ENCODE data around the gene STX1B. TPM values are rescaled to one million over a fixed set of nuclear protein-coding genes. Genes with fewer than 3 reads are reported as not detected.
"Not testable (repeated sequence)": the region's sequence is repeated elsewhere in the genome, so short reads cannot be mapped to it uniquely, and the experiment has no call there.

Gene STX1B
- total RNA-seq, 1 donor from 2014 or later: 0.92 TPM

DNA sequence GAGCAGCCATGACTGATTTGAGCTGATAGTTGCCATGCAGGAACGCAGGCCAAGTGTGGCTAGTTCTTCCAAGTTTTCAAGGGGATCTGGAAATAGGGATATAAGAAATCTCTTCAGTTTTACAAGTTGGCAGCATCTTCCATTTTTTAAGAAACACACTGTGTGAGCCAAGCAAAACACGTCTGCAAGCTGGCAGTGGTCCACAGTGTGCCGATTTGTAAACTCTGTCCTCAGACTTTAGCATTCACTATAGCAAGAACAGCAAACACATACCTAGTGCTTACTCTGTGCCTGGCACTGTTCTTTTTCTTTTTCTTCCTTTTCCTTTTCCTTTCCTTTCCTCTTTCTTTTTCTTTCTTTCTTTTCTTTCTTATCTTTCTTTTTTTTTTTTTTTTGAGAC, 58.7 kb downstream of the STX1B start:
- peak; percentile 67 for DNase-seq

DNA sequence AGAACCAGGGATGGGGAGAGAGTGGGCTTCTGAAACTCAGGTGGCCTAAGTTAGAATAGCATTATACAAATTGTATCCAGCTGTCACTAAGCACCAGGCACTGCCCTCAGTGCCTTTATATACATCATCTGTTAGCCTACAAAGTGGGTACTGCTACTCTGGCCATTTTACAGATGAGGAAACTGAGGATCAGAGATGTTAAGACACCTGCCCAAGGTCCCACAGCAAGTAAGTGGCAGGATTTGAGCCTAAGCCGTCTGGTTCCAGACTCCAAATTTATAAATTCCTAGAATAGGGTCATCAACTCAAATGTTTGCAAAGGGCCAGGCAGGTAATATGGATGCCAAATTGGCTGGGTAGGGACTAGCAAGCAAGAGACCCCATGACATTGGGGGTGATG, 59.2 kb downstream of the STX1B start:
- no peak for DNase-seq

DNA sequence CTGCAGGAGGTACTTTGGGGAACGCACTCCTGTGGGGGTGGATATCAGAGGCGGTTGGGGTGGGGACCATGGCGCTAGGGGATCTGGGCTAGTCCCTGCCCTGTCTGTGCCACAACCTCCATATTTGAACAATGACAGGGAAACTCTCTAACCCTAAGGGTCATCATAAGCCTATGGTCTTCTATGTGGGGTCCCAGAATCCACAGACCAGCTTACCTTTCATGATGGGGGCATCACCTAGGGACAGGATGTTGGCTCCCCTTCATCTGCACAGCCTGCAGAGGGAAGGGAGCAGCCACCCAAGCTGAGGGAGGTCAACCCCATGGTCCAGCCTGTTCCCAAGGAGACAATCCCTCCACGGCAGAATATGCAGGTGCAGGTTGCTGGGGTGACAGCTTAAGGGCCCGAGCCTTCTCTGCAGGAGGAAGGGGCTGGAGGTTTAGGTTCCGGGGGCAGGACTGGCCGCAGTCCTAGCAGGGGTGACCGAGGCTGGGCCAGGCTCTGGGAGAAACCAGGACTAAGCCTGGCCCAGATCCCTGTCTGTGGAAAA, 59.8 kb downstream of the STX1B start:
- no peak for DNase-seq

DNA sequence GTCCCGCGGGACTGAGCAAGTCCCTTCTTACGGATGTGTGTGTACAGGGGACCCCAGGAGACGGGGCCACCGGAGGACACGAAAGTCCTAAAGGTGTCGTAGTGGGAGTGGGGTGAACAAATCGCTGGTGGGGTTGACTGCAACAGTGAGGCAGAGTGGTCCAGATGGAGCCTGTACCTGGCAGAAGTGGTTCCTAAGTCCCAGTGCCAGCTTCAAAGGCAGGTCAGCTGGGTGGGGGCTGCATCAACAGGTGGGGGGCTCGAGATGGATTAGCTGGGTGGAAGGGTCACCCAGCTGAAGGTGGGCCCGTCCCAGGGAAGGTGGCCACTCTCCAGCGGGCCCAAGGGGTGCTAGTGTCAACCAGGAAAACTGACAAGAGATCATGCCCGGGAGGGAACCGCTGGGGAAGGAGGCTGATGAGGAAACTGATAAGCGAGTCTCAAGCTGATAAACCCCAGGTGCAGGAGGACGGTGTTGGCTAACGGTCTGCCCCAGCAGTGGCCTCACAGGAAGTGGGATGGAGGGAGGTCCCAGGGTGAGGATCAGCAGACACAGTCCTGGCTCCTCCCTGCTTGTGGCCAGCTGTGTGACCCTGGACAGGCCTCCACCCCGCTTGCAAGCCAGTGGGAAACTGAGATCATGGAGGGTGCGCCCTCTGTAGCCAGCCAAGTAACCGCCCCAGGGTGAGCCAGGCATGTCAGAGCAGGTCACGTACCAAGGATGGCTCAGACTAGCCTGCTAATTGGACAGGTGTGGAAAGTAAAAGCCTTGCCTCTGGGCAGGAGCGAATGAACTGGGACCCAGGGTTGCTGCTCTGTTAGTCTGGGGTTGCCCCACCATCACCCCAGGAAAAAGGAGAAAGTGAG, 60.6 kb downstream of the STX1B start:
- peak; percentile 68 for DNase-seq

DNA sequence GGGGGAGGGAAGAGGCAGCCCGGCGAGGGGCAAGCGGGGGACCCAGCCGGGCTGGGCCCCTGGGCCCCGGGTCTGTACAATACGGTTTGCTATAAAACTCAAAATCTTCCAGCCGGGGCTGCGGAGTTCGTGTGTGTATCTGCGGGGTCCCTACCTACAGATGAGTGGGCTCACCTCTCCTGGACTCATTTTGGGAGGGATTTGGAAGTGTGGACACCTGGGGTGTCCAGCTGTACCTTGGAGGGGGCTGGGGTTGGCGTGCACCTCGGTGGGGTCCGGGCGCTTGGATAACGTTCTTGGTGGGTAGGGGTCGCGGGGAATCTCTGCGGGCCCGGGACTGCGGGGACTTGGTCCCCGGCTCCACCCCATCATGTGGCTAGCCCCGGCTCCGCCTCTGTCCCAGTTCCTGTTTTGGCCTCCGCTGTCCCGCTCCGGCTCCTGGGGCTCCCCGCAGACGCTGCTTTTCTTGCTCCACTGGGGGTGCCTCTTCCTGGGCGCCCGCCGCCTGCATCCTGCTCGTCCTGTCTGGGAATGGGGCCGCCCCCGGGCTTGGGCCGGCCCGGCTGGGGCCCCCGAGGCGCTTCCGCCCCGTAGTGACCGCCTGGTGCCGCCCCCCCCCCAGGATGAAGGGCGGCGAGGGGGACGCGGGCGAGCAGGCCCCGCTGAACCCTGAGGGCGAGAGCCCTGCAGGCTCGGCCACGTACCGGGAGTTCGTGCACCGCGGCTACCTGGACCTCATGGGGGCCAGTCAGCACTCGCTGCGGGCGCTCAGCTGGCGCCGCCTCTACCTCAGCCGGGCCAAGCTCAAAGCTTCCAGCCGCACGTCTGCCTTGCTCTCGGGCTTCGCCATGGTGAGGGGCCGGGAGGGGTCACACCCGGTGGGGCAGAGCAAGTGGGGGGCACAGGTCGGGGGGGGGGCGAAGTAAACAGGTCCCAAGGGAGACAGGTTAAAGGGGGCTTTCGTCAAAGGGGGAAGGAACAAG, 61.5 kb downstream of the STX1B start, which contains the start of gene ORAI3:
TSS of gene ORAI3 (plus strand) at position 402 of the 983 bp plus-strand sequence. CDS start at position 624, 222 bp downstream.
- peak; percentile 81 for DNase-seq

DNA sequence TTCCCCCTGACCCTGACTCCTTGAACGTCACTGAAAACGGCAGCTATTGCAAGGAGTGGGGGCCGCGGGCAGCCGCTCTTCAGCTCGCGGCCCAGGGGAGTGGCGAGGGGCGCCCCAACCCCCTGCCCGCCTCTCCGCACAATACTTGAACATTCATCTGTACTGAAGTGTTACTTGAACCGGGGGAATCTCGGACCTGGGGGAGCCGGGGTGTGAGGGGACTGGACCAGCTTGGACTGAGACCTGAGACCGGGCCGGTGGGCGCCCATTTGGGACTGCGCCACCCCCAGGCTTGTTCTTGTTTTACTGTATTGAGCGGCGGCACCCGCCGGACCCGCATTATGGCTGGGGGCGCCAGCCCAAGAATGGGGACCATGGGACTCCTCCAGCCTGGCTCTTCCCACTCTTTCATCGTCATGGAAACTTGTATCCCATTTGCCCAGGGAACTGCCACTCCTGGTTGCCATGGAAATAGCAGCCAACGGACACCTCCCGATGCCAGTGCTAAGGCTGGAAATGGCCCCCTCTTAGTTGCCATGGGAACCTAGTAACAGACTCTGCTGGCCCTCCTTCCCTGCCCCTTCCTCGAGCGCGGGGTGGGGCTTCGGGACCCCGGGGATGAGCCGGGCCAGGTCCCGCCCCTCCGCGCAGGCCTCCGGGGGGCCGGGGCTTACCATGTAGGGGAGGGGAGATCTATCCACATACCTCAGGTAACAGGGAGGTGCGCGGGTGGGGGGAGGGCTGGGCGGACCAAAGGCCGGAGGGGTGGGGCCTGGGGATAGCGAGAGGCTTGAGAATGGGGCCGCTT, 62.4 kb downstream of the STX1B start:
- DNase-seq: peak; percentile 99

DNA sequence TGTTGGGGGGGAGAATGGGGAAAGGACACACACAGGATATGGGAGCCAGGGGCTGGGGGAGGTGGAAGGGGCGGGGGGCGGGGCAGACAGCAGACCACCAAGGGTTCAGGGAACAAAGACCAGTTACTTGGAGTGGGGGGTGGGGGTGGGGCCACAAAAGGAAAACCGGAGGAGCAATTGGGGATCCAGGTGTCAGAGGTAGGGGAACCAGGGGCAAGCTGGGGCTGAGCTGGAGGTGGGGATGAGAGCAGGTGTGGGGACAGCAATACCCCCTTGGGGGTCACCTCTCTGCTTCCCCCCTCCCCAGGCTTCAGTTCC, 62.9 kb downstream of the STX1B start:
- no peak for DNase-seq

DNA sequence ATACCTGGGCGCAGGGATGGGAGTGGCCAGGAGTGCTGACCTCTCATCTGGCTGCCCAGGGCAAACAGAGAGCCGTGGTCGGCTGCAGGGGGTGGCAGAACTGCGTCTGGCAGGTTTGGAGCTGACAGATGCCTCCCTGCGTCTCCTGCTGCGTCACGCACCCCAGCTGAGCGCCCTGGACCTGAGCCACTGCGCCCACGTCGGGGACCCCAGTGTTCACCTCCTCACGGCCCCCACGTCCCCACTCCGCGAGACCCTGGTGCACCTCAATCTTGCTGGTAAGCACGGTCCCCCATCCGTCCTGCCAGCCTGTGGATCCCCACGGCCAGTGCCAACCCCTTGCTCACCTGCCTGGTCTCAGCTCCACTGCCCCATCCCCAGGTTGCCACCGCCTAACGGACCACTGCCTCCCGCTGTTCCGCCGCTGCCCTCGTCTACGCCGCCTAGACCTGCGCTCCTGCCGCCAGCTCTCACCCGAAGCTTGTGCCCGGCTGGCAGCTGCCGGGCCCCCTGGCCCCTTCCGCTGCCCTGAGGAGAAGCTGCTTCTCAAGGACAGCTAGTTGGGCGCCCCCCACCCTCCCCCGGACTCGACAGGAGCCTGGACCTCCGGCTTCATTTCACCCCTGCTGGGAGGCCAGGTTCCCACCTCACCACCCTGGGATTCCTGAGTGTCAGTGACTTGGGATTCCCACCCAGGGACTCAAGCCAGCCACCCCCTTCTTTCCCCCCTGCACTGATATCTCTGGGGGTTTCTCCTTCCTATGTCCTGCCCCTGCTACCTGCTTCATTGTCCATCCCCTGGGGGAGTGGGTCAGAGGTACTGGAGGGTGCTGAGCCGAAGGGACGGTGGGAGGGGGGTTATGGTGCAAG, 63.5 kb downstream of the STX1B start:
- DNase-seq: no peak

DNA sequence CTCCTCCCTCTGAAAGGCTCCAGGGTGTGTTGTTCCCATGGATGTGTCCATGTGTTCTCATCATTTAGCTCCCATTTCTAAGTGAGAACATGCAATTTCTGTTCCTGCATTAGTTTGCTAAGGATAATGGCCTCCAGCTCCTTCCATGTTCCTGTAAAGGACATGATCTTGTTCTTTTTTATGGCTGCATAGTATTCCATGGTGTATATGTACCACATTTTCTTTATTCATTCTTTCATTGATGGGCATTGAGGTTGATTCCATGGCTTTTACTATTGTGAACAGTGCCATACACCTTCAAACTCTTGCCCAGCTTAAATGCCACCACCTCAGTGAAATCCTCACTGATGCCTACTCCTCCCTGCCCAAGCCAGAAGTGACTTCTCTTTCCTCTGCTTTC, 66.1 kb downstream of the STX1B start:
- DNase-seq: no peak

DNA sequence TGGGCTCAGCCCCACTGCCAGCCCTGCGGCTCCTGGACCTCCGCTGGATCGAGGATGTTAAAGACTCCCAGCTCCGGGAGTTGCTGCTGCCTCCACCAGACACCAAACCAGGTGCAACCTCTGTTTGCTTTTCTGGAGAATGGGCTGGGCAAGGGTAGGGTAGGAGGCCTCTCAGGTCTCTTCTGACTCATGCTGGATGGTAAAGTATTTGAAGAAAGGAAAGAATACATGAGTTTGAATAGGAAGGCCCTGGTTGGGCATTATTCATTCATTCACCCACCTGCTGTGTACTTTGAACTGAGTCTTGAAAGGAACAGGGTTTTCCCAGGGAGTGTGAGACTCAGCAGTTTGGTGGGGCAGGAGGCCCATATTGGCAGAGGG, 68.0 kb downstream of the STX1B start:
- no peak for DNase-seq

DNA sequence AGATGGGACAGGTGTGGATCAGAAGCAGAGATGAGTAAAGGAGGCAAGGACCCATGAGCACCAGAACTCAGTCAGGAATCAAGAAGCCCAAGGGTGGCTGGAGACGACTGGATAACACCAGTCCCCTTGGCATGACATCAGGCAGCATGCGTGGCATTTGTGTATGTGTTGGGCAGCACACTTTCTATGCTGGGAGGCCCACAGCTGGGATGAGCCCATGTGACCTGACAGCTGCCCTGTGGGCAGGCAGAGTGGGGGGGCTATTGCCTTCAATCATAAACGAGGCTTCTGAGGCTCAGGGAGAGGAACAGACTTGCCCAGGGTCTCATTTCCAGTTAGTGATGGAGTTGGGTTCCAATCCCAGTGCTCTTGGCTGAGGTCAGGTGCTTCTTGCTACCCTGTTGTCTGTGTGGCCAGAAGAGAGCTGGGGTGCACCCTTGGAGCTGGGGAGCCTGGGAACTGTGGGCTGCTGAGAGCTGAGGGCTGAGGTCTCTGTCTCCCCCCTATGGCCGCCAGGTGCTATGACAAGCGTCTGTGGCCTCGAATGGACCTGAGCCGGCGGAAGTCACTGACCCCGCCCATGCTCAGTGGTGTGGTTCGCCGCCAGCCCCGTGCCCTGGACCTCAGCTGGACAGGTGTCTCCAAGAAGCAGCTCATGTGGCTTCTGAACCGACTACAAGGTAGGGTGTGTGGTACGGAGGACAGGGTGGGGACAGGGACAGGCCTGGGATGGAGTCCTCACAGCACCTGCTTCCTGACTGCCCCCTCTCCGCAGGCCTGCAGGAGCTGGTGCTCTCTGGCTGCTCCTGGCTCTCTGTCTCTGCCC, 68.6 kb downstream of the STX1B start:
- peak; percentile 70 for DNase-seq

DNA sequence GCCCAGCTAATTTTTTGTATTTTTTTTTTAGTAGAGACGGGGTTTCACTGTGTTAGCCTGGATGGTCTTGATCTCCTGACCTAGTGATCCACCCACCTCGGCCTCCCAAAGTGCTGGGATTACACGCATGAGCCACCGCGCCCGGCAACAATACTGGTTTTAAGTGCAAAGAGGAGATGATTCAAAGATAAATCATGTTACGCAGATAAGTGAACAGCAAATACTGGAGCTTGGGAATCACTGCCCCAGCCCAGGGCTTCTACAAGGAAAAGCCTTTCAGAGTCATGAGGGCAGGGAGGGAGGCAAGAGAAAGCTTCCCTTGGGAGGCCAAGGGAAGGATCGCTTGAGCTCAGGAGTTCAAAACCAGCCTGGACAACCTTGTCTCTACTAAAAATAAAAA, 70.9 kb downstream of the STX1B start:
- DNase-seq: not testable (repeated sequence)

Small RNAs within 50 kb of the gene (small RNA-seq; reads per million reads assigned to genes)
- not detected for gene AC135048.1 (ENCODE audit: low replicate concordance)

Other genes starting within 250 kb of the STX1B start
- gene CFAP119, start 248.6 kb downstream of the STX1B start, total RNA-seq: 2.2 TPM
- 83.2 TPM for gene RNF40, start 248.3 kb downstream of the STX1B start, total RNA-seq
- 10.8 TPM for gene ZNF629, start 223.4 kb downstream of the STX1B start, total RNA-seq
- 24.2 TPM for gene BCL7C, start 116.6 kb downstream of the STX1B start, total RNA-seq
- gene CTF1, start 114.0 kb downstream of the STX1B start, total RNA-seq: 2.1 TPM
- 9.3 TPM for gene FBXL19, start 87.1 kb downstream of the STX1B start, total RNA-seq
- gene ORAI3, start 61.6 kb downstream of the STX1B start, total RNA-seq: 15.7 TPM
- gene SETD1A, start 52.9 kb downstream of the STX1B start, total RNA-seq: 4.6 TPM
- gene HSD3B7, start 25.4 kb downstream of the STX1B start, total RNA-seq: 15.9 TPM
- gene STX4, start 22.9 kb upstream of the STX1B start, total RNA-seq: 26.8 TPM
- 5.0 TPM for gene ZNF668, start 63.6 kb upstream of the STX1B start, total RNA-seq
- 14.7 TPM for gene ZNF646, start 63.8 kb upstream of the STX1B start, total RNA-seq
- 2.9 TPM for gene PRSS53, start 78.3 kb upstream of the STX1B start, total RNA-seq
- 64.2 TPM for gene VKORC1, start 84.2 kb upstream of the STX1B start, total RNA-seq
- gene BCKDK, start 97.7 kb upstream of the STX1B start, total RNA-seq: 13.0 TPM
- gene KAT8, start 107.0 kb upstream of the STX1B start, total RNA-seq: 55.5 TPM
- 17.6 TPM for gene PRSS8, start 125.1 kb upstream of the STX1B start, total RNA-seq
- not detected for gene PRSS36, start 139.4 kb upstream of the STX1B start, total RNA-seq
- gene FUS, start 169.5 kb upstream of the STX1B start, total RNA-seq: 82.2 TPM
- 15.2 TPM for gene PYCARD, start 192.1 kb upstream of the STX1B start, total RNA-seq
- 117 TPM for gene TRIM72, start 203.5 kb upstream of the STX1B start, total RNA-seq
- gene PYDC1, start 206.5 kb upstream of the STX1B start, total RNA-seq: not detected
- gene ITGAM, start 249.3 kb upstream of the STX1B start, total RNA-seq: 4.1 TPM